Mesendoderm (in vitro differentiated cells): ENCODE measurements around the gene ATXN7L1.

Experiments
- DNase-seq: peaks from one replicate; pipeline ENCODE4 v3.0.0; 2013
- H2AK5ac ChIP-seq: 2 replicates; pipeline ENCODE4 v1.6.1; 2013; ENCODE audit warnings: low read length, inconsistent platforms
- H2BK120ac ChIP-seq: 2 replicates; pipeline ENCODE4 v1.6.1; 2013; ENCODE audit warnings: low read depth, mild to moderate bottlenecking, low read length, moderate library complexity, mixed read lengths
- H2BK15ac ChIP-seq: replicated peaks from 2 replicates; pipeline ENCODE4 v1.6.1; 2013; ENCODE audit warnings: low read depth, mild to moderate bottlenecking, moderate library complexity
- H2BK5ac ChIP-seq: 2 replicates; pipeline ENCODE4 v1.6.1; 2013; ENCODE audit warnings: low read length, inconsistent platforms
- H3K18ac ChIP-seq: 2 replicates; pipeline ENCODE4 v1.6.1; 2013; ENCODE audit warnings: mild to moderate bottlenecking, low read length, mixed read lengths
- H3K23ac ChIP-seq: one replicate; pipeline ENCODE4 v1.6.1; 2013; ENCODE audit warnings: low read length
- H3K27ac ChIP-seq: 2 replicates; pipeline ENCODE4 v1.5.1; 2013; ENCODE audit warnings: low read depth, mild to moderate bottlenecking, inconsistent platforms, low read length, moderate library complexity
- H3K27me3 ChIP-seq: 2 replicates; pipeline ENCODE4 v1.6.1; 2013; ENCODE audit warnings: low read length, control low read depth, mild to moderate bottlenecking, inconsistent platforms; ENCODE audit not compliant: insufficient read depth, poor library complexity
- H3K36me3 ChIP-seq: 2 replicates; pipeline ENCODE4 v1.6.1; 2013; ENCODE audit warnings: low read length, inconsistent platforms; ENCODE audit not compliant: control insufficient read depth, insufficient read depth
- H3K4ac ChIP-seq: one replicate; pipeline ENCODE4 v1.6.1; 2013; ENCODE audit warnings: low read depth, mild to moderate bottlenecking, low read length, moderate library complexity
- H3K4me1 ChIP-seq: 2 replicates; pipeline ENCODE4 v1.6.1; 2013; ENCODE audit warnings: low read depth, low read length, inconsistent platforms; ENCODE audit not compliant: control insufficient read depth
- H3K4me2 ChIP-seq: 2 replicates; pipeline ENCODE4 v1.6.1; 2013; ENCODE audit warnings: low read length
- H3K4me3 ChIP-seq: 2 replicates; pipeline ENCODE4 v1.5.1; 2013; ENCODE audit warnings: mild to moderate bottlenecking, low read length
- H3K56ac ChIP-seq: one replicate; pipeline ENCODE4 v1.6.1; 2013; ENCODE audit warnings: low read length
- H3K79me1 ChIP-seq: 2 replicates; pipeline ENCODE4 v1.6.1; 2013; ENCODE audit warnings: low read length, inconsistent platforms
- H3K79me2 ChIP-seq: 2 replicates; pipeline ENCODE4 v1.6.1; 2013; ENCODE audit warnings: mild to moderate bottlenecking, low read length; ENCODE audit not compliant: control insufficient read depth, insufficient read depth
- H3K9ac ChIP-seq: 2 replicates; pipeline ENCODE4 v1.6.1; 2013; ENCODE audit warnings: low read length, inconsistent platforms
- H4K5ac ChIP-seq: one replicate; pipeline ENCODE4 v1.6.1; 2013; ENCODE audit warnings: low read length
- H4K8ac ChIP-seq: one replicate; pipeline ENCODE4 v1.6.1; 2013; ENCODE audit warnings: low read depth, mild to moderate bottlenecking, control low read depth, low read length, moderate library complexity
- WGBS: extraction: QIAGEN DNeasy Blood & Tissue Kit; methylation state at CpG from one replicate; pipeline ENCODE4 v1.1.7; 2013; ENCODE audit warnings: low lambda C conversion rate, missing lambda C conversion rate; ENCODE audit not compliant: insufficient coverage; ENCODE audit errors: extremely low coverage; 5-methylcytosine and 5-hydroxymethylcytosine counted together

ATXN7L1 gene

DNA sequence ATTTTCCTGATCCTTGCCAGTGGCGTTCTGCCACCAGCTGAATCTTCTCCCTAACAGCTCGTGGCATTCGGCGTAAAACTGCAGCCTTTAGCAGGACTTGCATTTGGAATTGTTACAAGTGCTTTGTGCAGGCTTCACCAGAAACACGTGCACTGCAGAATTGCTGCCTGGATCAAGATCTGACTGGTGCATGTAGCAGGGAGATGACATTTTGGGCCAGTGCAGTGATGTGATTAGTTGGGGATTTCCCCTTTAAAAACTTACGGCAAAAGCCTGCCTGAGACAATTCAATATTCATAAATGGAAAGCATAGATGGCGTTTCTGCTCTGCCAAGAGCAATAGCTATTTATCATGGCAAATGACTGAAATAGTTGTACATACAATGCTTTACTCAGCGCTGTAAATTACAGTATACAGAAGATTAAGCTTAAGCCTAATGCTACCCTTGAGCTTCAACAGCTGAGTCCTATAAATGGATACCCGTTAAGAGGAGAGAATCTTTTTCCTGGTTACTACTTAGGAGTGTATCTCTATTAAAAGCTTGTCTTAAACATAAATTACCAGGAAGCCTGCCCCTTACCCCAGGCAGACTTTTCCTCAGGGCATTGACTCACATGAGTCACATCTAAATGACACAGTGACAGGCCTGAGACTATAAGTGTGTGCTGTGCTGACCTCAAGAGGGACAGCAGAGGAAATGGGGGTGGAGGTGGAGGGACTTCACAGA lies 106.3 kb downstream of the ATXN7L1 start:
- no peaks in the 10 kb centered on the region for H3K36me3 ChIP-seq
- H3K4me2 ChIP-seq: no peak overlapping the region
- H3K79me2 ChIP-seq: no peaks in the 10 kb centered on the region
- no peak overlapping the region for H3K56ac ChIP-seq
- H3K4me1 ChIP-seq: peaks cover 9% of the 10 kb centered on the region
- H3K9ac ChIP-seq: no peak overlapping the region
- DNase-seq: peak; percentile 66
- no peak overlapping the region for H2AK5ac ChIP-seq
- H3K4ac ChIP-seq: no peak overlapping the region
- no peak overlapping the region for H2BK5ac ChIP-seq
- peaks cover 5% of the 10 kb centered on the region for H3K79me1 ChIP-seq
- no peak overlapping the region for H3K18ac ChIP-seq
- no peak overlapping the region for H4K8ac ChIP-seq
- no peak overlapping the region for H3K27ac ChIP-seq
- no peak overlapping the region for H2BK15ac ChIP-seq
- H3K23ac ChIP-seq: no peak overlapping the region
- H4K5ac ChIP-seq: no peak overlapping the region
- no peak overlapping the region for H3K4me3 ChIP-seq
- no peaks in the 10 kb centered on the region for H3K27me3 ChIP-seq
- no CpG with 5 or more reads among the region's 9 CpGs for WGBS
- H2BK120ac ChIP-seq: no peak overlapping the region

DNA sequence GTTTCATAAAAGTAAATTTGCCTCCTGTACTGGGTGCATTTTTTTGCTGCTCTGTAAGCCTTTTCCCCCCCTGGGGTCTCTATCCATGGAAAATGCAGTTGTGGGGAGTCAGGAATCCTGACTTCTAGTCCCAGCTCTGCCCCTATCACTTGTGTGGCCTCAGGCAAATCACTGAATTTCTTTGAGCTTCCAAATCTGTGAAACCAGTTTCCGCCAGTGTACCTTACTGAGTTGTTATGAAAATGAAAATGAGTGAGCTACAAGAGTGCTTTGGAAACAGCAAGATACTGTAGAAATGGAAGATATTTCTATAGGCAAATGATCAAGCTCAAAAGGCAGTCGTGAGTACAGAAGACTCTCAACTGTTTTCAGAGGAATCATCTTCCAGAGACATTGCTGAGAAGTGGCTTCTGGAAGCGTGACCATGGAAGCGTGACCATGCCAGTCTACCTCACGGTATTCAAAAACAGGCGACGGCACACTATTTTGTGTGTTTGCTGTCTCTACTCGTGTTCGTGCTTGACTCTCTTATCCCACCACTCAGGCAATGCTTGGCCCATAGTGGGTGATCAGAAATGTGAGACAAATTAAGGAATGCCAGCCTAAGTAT lies 107.4 kb downstream of the ATXN7L1 start:
- H3K4me3 ChIP-seq: no peak overlapping the region

DNA sequence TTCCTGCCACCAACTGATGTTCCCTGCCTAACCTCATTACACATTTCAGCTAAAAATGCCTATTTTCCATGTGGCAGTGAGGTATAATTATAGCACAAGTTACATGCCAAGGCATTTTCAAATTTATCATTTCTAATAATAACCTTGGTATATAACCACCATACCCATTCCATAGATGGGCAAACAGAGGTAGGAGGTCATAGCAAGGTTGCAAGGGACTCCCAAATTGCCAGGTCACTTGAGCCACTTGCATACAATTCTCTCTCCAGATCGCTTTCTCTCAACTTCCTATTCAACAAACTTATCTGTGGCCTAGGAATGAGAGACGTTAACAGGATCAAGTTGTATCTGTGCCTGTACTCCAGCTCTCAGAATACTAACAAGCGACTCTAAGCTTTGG lies 108.3 kb downstream of the ATXN7L1 start:
- Histone ChIP-seq H3K27me3 (no peaks in the 10 kb centered on the region), H3K4ac (no peak overlapping the region), H3K18ac (no peak overlapping the region), H2BK120ac (no peak overlapping the region), H3K36me3 (no peaks in the 10 kb centered on the region), H4K5ac (no peak overlapping the region), H3K4me1 (peaks cover 5% of the 10 kb centered on the region), H3K79me2 (no peaks in the 10 kb centered on the region), H3K4me3 (no peak overlapping the region), H2BK5ac (no peak overlapping the region), H2AK5ac (no peak overlapping the region), H4K8ac (no peak overlapping the region), H2BK15ac (no peak overlapping the region), H3K23ac (no peak overlapping the region), H3K4me2 (no peak overlapping the region), H3K56ac (no peak overlapping the region), H3K27ac (no peak overlapping the region), H3K79me1 (peaks cover 3% of the 10 kb centered on the region), H3K9ac (no peak overlapping the region)
- WGBS: no CpG with 5 or more reads among the region's 3 CpGs
- no peak for DNase-seq

More for the DNA sequence above, 107.4 kb downstream of the ATXN7L1 start:
- no peak overlapping the region for H3K56ac ChIP-seq
- H3K79me1 ChIP-seq: peaks cover 5% of the 10 kb centered on the region
- H3K4me1 ChIP-seq: peaks cover 9% of the 10 kb centered on the region
- no peak overlapping the region for H4K8ac ChIP-seq
- H3K9ac ChIP-seq: no peak overlapping the region
- H2BK15ac ChIP-seq: no peak overlapping the region
- H2BK120ac ChIP-seq: no peak overlapping the region
- H4K5ac ChIP-seq: no peak overlapping the region
- no peak overlapping the region for H3K4me2 ChIP-seq
- no peaks in the 10 kb centered on the region for H3K36me3 ChIP-seq
- no peak overlapping the region for H2BK5ac ChIP-seq
- WGBS: no CpG with 5 or more reads among the region's 9 CpGs
- no peak overlapping the region for H2AK5ac ChIP-seq
- no peak overlapping the region for H3K18ac ChIP-seq
- H3K4ac ChIP-seq: no peak overlapping the region
- H3K27ac ChIP-seq: no peak overlapping the region
- H3K23ac ChIP-seq: no peak overlapping the region
- DNase-seq: no peak
- no peaks in the 10 kb centered on the region for H3K79me2 ChIP-seq
- H3K27me3 ChIP-seq: no peaks in the 10 kb centered on the region

DNA sequence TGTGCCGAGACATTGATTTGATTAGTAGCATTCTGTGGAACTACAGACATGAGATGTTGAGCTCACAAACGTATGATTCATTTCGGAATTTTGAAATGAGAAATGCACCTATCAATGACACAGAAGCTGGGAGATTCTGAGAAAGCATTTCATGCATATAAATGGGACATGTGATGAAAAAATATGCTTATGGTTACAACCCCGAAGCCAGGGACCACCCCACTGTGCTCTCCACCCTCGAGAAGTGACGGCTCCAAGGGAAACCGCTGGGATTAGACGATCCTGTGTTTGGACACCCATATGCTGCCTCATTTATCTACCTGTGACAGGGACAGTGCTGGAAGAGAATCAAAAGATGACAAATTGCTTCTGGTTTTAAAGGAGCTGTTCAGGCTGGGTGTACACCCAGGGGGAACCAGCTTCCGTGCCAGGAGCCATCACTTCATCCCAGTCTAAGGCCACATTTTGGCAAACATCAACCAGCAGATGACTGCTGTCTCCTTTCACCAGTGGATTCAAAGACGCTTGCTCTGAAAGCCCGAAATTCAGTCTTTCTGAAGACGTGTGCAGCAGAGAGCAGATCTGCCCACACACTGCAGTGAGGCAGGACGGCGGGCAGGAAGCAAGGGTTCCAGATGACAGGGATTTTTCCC lies 109.9 kb downstream of the ATXN7L1 start:
- Histone ChIP-seq H3K36me3 (no peaks in the 10 kb centered on the region), H2BK5ac (no peak overlapping the region), H3K27me3 (no peaks in the 10 kb centered on the region), H3K4me1 (peaks cover 3% of the 10 kb centered on the region), H3K4me3 (no peak overlapping the region), H3K4ac (no peak overlapping the region), H3K56ac (peak overlapping the region; percentile 10), H3K4me2 (no peak overlapping the region), H3K79me1 (peaks cover 3% of the 10 kb centered on the region), H4K5ac (no peak overlapping the region), H3K18ac (no peak overlapping the region), H3K9ac (no peak overlapping the region), H2BK120ac (no peak overlapping the region), H3K27ac (no peak overlapping the region), H2BK15ac (no peak overlapping the region), H4K8ac (no peak overlapping the region), H3K79me2 (no peaks in the 10 kb centered on the region), H2AK5ac (no peak overlapping the region), H3K23ac (no peak overlapping the region)
- no CpG with 5 or more reads among the region's 14 CpGs for WGBS
- no peak for DNase-seq

DNA sequence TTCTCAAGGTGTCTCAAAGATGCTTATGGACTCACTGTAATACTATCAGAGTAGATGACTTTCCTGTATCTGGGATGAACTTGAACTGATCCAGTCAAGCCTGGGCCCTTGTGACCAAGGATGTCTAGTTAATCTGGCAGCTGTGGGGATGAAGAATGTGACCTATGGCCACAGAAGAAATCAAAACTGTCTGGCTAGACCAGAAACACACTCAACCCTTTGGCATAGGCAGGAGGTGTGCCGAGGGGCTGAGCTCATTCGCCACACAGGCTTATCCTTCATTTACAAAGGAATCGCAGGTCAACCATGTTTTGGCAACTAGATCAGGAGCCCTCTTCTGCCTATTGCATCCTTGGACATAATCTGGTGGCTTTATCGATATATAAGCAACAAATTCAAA lies 110.6 kb downstream of the ATXN7L1 start:
- Histone ChIP-seq H3K79me1 (peaks cover 3% of the 10 kb centered on the region), H3K23ac (no peak overlapping the region), H3K56ac (peak overlapping the region; percentile 46), H2BK120ac (no peak overlapping the region), H4K8ac (no peak overlapping the region), H3K4me3 (no peak overlapping the region), H4K5ac (no peak overlapping the region), H3K18ac (no peak overlapping the region), H3K9ac (no peak overlapping the region), H2BK15ac (no peak overlapping the region), H3K4ac (no peak overlapping the region), H3K4me1 (peaks cover 3% of the 10 kb centered on the region), H3K4me2 (no peak overlapping the region), H3K27ac (no peak overlapping the region), H3K36me3 (no peaks in the 10 kb centered on the region), H3K79me2 (no peaks in the 10 kb centered on the region), H2BK5ac (no peak overlapping the region), H3K27me3 (no peaks in the 10 kb centered on the region), H2AK5ac (no peak overlapping the region)
- DNase-seq: no peak
- no CpG with 5 or more reads among the region's 4 CpGs for WGBS
